IMR-90 (cell line): Measurements from ENCODE around the gene SDCCAG8. TPM values are rescaled to one million over a fixed set of nuclear protein-coding genes. Genes with fewer than 3 reads are reported as not detected.

Source experiments
- ATAC-seq: fragments of 200-7000 bp; cut with Tn5 transposase; 2 replicates; pipeline ENCODE4 v1.9.1; 2020; ENCODE audit warnings: low read depth, mild to moderate bottlenecking, moderate library complexity
- BruUV-seq: library from RNA; stranded (reverse); fragments of 400-500 nt; replicated peaks from 2 replicates; lab custom pipeline; 2021; lab: Mats Ljungman, UMichigan
- CTCF ChIA-PET: fragments of 300-600 bp; formaldehyde crosslinking; extraction: SDS; loops from one replicate; lab custom pipeline; 2021; ENCODE audit warnings: antibody characterized with exemption; lab: Yijun Ruan, JAX
- POLR2A ChIA-PET: fragments of 300-600 bp; sonication (Branson Sonifier 250); formaldehyde crosslinking; loops from one replicate; lab custom pipeline; 2022; ENCODE audit warnings: antibody characterized with exemption; ENCODE audit not compliant: unreplicated experiment; lab: Charles Lee
- DNase-seq: peaks from one replicate; pipeline ENCODE4 v3.0.0; 2013
- H2AFZ ChIP-seq: replicated peaks from 2 replicates; pipeline ENCODE3; 2013; ENCODE audit warnings: low read length, mild to moderate bottlenecking; ENCODE audit not compliant: poor library complexity
- H2AK5ac ChIP-seq: 2 replicates; pipeline ENCODE4 v1.6.1; 2013; ENCODE audit warnings: low read depth, low read length, inconsistent platforms
- H2AK9ac ChIP-seq: replicated peaks from 2 replicates; pipeline ENCODE3; 2013; ENCODE audit warnings: mild to moderate bottlenecking, low read depth, low read length, moderate library complexity; ENCODE audit not compliant: poor library complexity
- H2BK120ac ChIP-seq: 2 replicates; pipeline ENCODE4 v1.6.1; 2013; ENCODE audit warnings: low read depth, low read length, inconsistent platforms
- H2BK15ac ChIP-seq: 3 replicates; pipeline ENCODE4 v1.6.1; 2013; ENCODE audit warnings: low read depth, low read length, inconsistent platforms
- H2BK20ac ChIP-seq: 2 replicates; pipeline ENCODE4 v1.6.1; 2013; ENCODE audit warnings: low read depth, mild to moderate bottlenecking, inconsistent platforms, low read length, moderate library complexity
- H2BK5ac ChIP-seq: 2 replicates; pipeline ENCODE4 v1.6.1; 2013; ENCODE audit warnings: mild to moderate bottlenecking, low read depth, low read length, inconsistent platforms; ENCODE audit not compliant: poor library complexity, severe bottlenecking
- H3K14ac ChIP-seq: replicated peaks from 2 replicates; pipeline ENCODE4 v1.6.1; 2013; ENCODE audit warnings: low read depth, low read length, inconsistent platforms
- H3K18ac ChIP-seq: 2 replicates; pipeline ENCODE4 v1.6.1; 2013; ENCODE audit warnings: low read depth, low read length, control low read depth
- H3K23ac ChIP-seq: 2 replicates; pipeline ENCODE4 v1.6.1; 2013; ENCODE audit warnings: low read depth, low read length, inconsistent platforms
- H3K27ac ChIP-seq: 2 replicates; pipeline ENCODE4 v1.5.1; 2013; ENCODE audit warnings: mild to moderate bottlenecking, control low read depth, low read length; ENCODE audit not compliant: insufficient read depth
- H3K27me3 ChIP-seq: 2 replicates; pipeline ENCODE4 v1.6.1; 2013; ENCODE audit warnings: low read length; ENCODE audit not compliant: control insufficient read depth, insufficient read depth
- H3K36me3 ChIP-seq: 2 replicates; pipeline ENCODE4 v1.6.1; 2013; ENCODE audit warnings: low read length, mixed read lengths; ENCODE audit not compliant: control insufficient read depth, insufficient read depth
- H3K4ac ChIP-seq: 2 replicates; pipeline ENCODE4 v1.6.1; 2013; ENCODE audit warnings: low read depth, low read length, inconsistent platforms
- H3K4me1 ChIP-seq: 2 replicates; pipeline ENCODE4 v1.6.1; 2013; ENCODE audit warnings: low read length, mixed read lengths; ENCODE audit not compliant: control insufficient read depth, insufficient read depth
- H3K4me2 ChIP-seq: 2 replicates; pipeline ENCODE4 v1.6.1; 2013; ENCODE audit warnings: low read depth, mild to moderate bottlenecking, control low read depth, low read length, moderate library complexity
- H3K4me3 ChIP-seq: 2 replicates; pipeline ENCODE4 v1.5.1; 2013; ENCODE audit warnings: low read depth, mild to moderate bottlenecking, control low read depth, low read length, moderate library complexity; ENCODE audit not compliant: insufficient read depth
- H3K56ac ChIP-seq: 2 replicates; pipeline ENCODE4 v1.6.1; 2013; ENCODE audit warnings: low read length, inconsistent platforms; ENCODE audit not compliant: insufficient read depth; ENCODE audit errors: extremely low read depth
- H3K79me1 ChIP-seq, 2 experiments: 2 replicates each; pipeline ENCODE4 v1.6.1; 2013; ENCODE audit warnings: low read length in 2 of 2, inconsistent platforms in 1 of 2, low read depth in 1 of 2
- H3K9ac ChIP-seq: 2 replicates; pipeline ENCODE4 v1.6.1; 2013; ENCODE audit warnings: low read depth, low read length, control low read depth
- H3K9me1 ChIP-seq: 2 replicates; pipeline ENCODE4 v1.6.1; 2013; ENCODE audit warnings: low read length, inconsistent platforms; ENCODE audit not compliant: insufficient read depth
- H3K9me3 ChIP-seq: 2 replicates; pipeline ENCODE4 v1.6.1; 2013; ENCODE audit warnings: low read length; ENCODE audit not compliant: control insufficient read depth, insufficient read depth
- H4K20me1 ChIP-seq: 2 replicates; pipeline ENCODE4 v1.6.1; 2013; ENCODE audit warnings: low read length, inconsistent platforms; ENCODE audit not compliant: insufficient read depth
- H4K5ac ChIP-seq: 2 replicates; pipeline ENCODE4 v1.6.1; 2013; ENCODE audit warnings: mild to moderate bottlenecking, low read depth, low read length, control low read depth
- H4K8ac ChIP-seq, 2 experiments: 2 replicates each; pipeline ENCODE4 v1.6.1; 2013; ENCODE audit warnings: low read depth in 2 of 2, low read length in 2 of 2, control low read depth in 1 of 2, inconsistent platforms in 1 of 2
- H4K91ac ChIP-seq: 2 replicates; pipeline ENCODE4 v1.6.1; 2013; ENCODE audit warnings: low read depth, low read length, inconsistent platforms; ENCODE audit not compliant: insufficient read depth
- BHLHE40 ChIP-seq: fragments of 150-350 bp; IDR thresholded peaks from 2 replicates; pipeline ENCODE4 v1.6.1; 2016; ENCODE audit warnings: mild to moderate bottlenecking, low read depth, low read length
- CEBPB ChIP-seq: IDR thresholded peaks from 2 replicates; pipeline ENCODE4 v1.6.1; 2012; ENCODE audit warnings: low read depth, low read length, improper control_type of control experiment
- CHD1 ChIP-seq: IDR thresholded peaks from 2 replicates; pipeline ENCODE4 v1.6.1; 2012; ENCODE audit warnings: low read depth, low read length, improper control_type of control experiment
- WGBS, 2 experiments: methylation state at CpG; one replicate each; pipeline versions ENCODE4 v1.1.5 to v1.1.7; 2013; ENCODE audit warnings: missing lambda C conversion rate in 2 of 2; ENCODE audit not compliant: insufficient read length in 1 of 2; ENCODE audit errors: extremely low coverage in 2 of 2; 5-methylcytosine and 5-hydroxymethylcytosine counted together
- dilution Hi-C: fragments of 300-500 bp; cut with HindIII; formaldehyde crosslinking; loops from one replicate; pipeline ENCODE4 v1.14.3; 2018; ENCODE audit warnings: low sequenced_read_pairs; ENCODE audit not compliant: unreplicated experiment
- in situ Hi-C: fragments of 300-500 bp; cut with MboI; formaldehyde crosslinking; loops from 3 replicates; pipeline ENCODE4 v1.14.3; 2019; ENCODE audit warnings: low sequenced_read_pairs, inconsistent platforms, mixed read lengths
- intact Hi-C: fragments of 100-400 bp; cut with micrococcal nuclease; formaldehyde crosslinking; loops from 2 replicates; pipeline ENCODE4 v1.10.0; 2022
- polyA plus RNA-seq, 3 experiments: library from polyadenylated mRNA; depleted of rRNA; stranded (reverse); fragments of >200 nt; gene quantifications; 2 replicates each; pipeline ENCODE4 v1.2.3, GENCODE V29; 2012; ENCODE audit warnings: low replicate concordance in 1 of 3
- total RNA-seq: library from RNA; depleted of rRNA; stranded (reverse); fragments of >200 nt; gene quantifications from 2 replicates; pipeline ENCODE4 v1.2.3, GENCODE V29; 2012

SDCCAG8 gene
- total and polyA plus RNA-seq, 2 of the 4 experiments (the other 2 are of a cell fraction) = 25.2 to 46.8 TPM

GRCh38 chr1:243477731-243478290 lies 222.0 kb downstream of the SDCCAG8 start:
- WGBS, 2 experiments = no CpG with 5 or more reads among the region's 7 CpGs

More at GRCh38 chr1:243477731-243478290, 222.0 kb downstream of the SDCCAG8 start:
- Histone ChIP-seq H3K27me3 (no peaks in the 10 kb centered on the region), H3K4me2 (no peak overlapping the region), H3K36me3 (no peaks in the 10 kb centered on the region), H3K4me3 (no peak overlapping the region), H4K20me1 (no peaks in the 10 kb centered on the region), H4K8ac (no peak overlapping the region), H2BK20ac (no peak overlapping the region), H2BK120ac (no peak overlapping the region), H2AK9ac (no peak overlapping the region), H3K79me1 (no peaks in the 10 kb centered on the region; a peak in 2 of 4 replicates), H2AK5ac (no peak overlapping the region), H3K9me3 (no peaks in the 10 kb centered on the region), H3K4ac (no peak overlapping the region), H3K9ac (no peak overlapping the region), H4K5ac (no peak overlapping the region), H2AFZ (no peak overlapping the region), H3K18ac (no peak overlapping the region), H4K91ac (no peak overlapping the region), H3K56ac (no peak overlapping the region), H2BK5ac (no peak overlapping the region), H3K14ac (no peak overlapping the region), H3K23ac (no peak overlapping the region), H3K27ac (no peak overlapping the region), H2BK15ac (no peak overlapping the region), H3K9me1 (no peaks in the 10 kb centered on the region), H3K4me1 (peaks cover 4% of the 10 kb centered on the region)
- ATAC-seq (no peak), DNase-seq (no peak)
- TF ChIP-seq CHD1 = no peak
- no peak for TF ChIP-seq CEBPB
- TF ChIP-seq BHLHE40 = no peak
- POLR2A ChIA-PET = no interaction called here
- dilution Hi-C loops = no loop called here
- intact Hi-C loops = loop anchor here (10.0 kb wide), 1 partner anchor 567 kb away; no protein-coding TSS in a partner anchor
- no TSS peak for BruUV-seq
- CTCF ChIA-PET = no interaction called here
- in situ Hi-C loops = loop anchor here (25.0 kb wide), 1 partner anchor 809 kb away; no protein-coding TSS in a partner anchor
